Pons (tissue), 1 donor: ENCODE measurements around the gene PRR3.

ENCODE experiments used
- DNase-seq: peaks from one replicate; pipeline ENCODE4 v3.0.0-alpha.2; 2016; ENCODE audit warnings: low spot score

PRR3 gene

GRCh38 chr6:30537931-30538330 lies 19.2 kb upstream of the PRR3 start:
- no peak for DNase-seq

GRCh38 chr6:30541515-30542403 lies 15.3 kb upstream of the PRR3 start:
- DNase-seq = peak; percentile 85

- no peak for DNase-seq
Measured at GRCh38 chr6:30542404-30542725, 14.7 kb upstream of the PRR3 start.

- DNase-seq = no peak
Measured at GRCh38 chr6:30542915-30543314, 14.2 kb upstream of the PRR3 start.

- no peak for DNase-seq
Measured at GRCh38 chr6:30543821-30544220, 13.3 kb upstream of the PRR3 start.

- peak; percentile 67 for DNase-seq
Measured at GRCh38 chr6:30544666-30545272, 12.3 kb upstream of the PRR3 start.

- no peak for DNase-seq
Measured at GRCh38 chr6:30547454-30547853, 9.6 kb upstream of the PRR3 start.

GRCh38 chr6:30548375-30548774 lies 8.7 kb upstream of the PRR3 start:
- no peak for DNase-seq

- DNase-seq = no peak
Measured at GRCh38 chr6:30554404-30554803, 2.7 kb upstream of the PRR3 start.

- DNase-seq = no peak
Measured at GRCh38 chr6:30554962-30555815, 1.9 kb upstream of the PRR3 start.

- peak; percentile 30 for DNase-seq
Measured at GRCh38 chr6:30555816-30556065, 1.4 kb upstream of the PRR3 start.

GRCh38 chr6:30556066-30556905 lies 809 bp upstream of the PRR3 start, which contains the start of gene GNL1:
GNL1 (minus strand) TSS chr6:30556489; CDS start chr6:30556203, 286 bp downstream.
- DNase-seq = peak; percentile 73

GRCh38 chr6:30557683-30557981 lies 537 bp downstream of the PRR3 start:
- no peak for DNase-seq

GRCh38 chr6:30560930-30561329 lies 3.8 kb downstream of the PRR3 start:
- DNase-seq = no peak

- no peak for DNase-seq
Measured at GRCh38 chr6:30562470-30563425, 5.7 kb downstream of the PRR3 start.

GRCh38 chr6:30564114-30564513 lies 7.0 kb downstream of the PRR3 start:
- DNase-seq = no peak

GRCh38 chr6:30565772-30566171 lies 8.7 kb downstream of the PRR3 start:
- no peak for DNase-seq

- DNase-seq = no peak
Measured at GRCh38 chr6:30568245-30568644, 11.2 kb downstream of the PRR3 start.

- DNase-seq = no peak
Measured at GRCh38 chr6:30570263-30570662, 13.2 kb downstream of the PRR3 start.

GRCh38 chr6:30570740-30571074 lies 13.6 kb downstream of the PRR3 start:
- DNase-seq = no peak

GRCh38 chr6:30571075-30571761 lies 14.1 kb downstream of the PRR3 start, which contains the start of gene ABCF1:
ABCF1 (plus strand) TSS chr6:30571442; CDS start chr6:30571488, 46 bp downstream.
- DNase-seq = peak; percentile 94
